NCI-H2029 treated with DMSO at 0.1 percent for 48 hours (cell line): ENCODE data around the gene FST.

Experiments
- DNase-seq: peaks from one replicate; lab custom pipeline; 2025; lab: John Stamatoyannopoulos, UW

Gene FST

DNA sequence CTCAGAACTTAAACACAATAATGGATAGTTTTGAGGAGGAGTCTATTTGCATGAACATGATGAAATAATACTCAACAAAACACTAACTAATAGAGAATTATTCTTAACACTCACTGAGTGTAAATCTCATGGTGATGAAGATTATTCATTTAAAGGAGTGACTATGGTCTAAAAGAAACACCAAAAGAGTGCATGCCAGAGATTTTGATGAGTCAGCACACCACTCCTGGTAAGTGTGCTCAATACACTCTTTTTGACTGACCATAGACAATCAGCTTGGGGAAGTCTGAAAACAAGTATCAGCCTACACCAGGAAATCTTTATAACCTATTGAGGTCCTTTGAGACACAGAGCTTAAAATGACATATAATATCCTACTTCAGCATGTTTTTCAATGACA is 6.8 kb upstream of the FST start:
- DNase-seq: no peak

DNA sequence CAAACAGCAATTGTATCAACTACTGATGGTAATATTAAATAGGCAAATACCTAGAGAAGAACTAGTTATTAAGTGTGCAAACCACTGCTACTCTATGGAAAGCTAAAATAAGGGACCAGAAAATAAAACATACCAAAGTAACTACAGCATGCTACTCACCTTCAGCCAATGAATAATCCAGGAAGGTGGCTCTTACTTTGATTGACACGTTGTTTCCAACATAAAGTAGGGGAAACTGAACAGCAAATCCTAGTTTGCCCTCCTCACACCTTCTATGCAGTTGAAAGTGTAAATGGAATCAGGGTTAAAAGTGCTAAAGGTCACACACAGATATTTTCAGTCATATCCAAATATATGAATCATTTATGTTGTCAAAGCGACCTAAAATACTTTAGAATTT is 5.1 kb upstream of the FST start:
- DNase-seq: no peak

DNA sequence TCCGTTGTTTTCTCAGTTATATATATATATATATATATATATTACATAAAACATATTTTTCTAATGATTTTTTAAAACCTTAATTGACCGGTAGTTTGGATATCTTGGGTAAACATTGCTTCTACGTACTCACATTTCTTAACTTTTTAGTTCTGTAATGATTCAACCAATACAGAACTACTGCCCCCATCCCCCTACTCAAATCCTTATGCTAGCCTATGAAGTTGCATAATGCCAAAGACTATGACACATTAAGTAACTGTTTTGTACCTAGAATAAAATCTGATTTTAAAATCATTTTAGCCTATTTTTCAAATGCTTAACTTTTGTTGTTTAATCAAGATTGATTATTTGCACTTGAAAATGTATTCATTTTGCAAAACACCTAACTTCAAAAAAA is 4.4 kb upstream of the FST start:
- no peak for DNase-seq

DNA sequence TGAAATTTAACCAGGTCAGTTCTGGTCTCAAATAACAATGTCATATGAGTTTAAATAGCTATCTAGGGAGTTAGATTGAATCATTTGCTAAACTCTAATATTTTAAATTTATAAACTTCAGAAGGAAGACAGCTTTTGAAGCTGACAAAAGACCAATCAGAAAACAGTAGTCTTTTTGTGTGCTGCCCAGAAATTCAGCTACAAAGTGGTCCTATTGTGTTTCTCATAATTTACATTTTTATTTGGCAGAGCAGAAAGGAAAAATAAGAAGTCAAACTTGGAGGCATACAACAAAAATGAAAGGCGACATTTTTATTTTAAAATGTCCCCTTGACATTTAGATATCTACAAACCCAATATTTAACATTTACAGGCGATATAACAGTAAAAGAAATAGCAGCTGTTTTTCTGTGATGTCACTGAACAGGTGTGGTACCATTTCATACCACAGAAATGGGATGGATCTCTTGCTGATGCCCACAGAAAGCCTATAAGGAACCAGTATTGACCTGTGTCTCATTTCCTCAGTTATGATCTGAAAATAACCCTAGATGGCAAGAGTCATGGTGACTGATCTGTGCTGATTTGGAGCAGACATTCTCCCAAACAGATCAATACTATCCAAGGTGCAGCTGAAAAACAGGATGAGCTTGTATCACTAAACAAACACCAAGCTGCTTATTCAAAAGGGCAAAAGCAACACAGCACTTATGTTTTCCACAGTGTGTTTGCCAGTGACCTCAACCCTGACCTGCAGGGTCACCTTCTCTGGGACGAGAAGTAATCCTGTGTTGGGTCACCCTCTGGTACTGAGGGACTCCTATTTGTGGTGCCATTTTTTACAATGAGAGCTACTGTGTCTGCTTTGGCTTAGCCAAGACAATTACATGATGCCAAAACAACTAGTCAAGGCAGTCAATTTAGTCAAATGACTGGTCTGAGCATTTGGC is 3.6 kb upstream of the FST start:
- DNase-seq: peak; percentile 60

DNA sequence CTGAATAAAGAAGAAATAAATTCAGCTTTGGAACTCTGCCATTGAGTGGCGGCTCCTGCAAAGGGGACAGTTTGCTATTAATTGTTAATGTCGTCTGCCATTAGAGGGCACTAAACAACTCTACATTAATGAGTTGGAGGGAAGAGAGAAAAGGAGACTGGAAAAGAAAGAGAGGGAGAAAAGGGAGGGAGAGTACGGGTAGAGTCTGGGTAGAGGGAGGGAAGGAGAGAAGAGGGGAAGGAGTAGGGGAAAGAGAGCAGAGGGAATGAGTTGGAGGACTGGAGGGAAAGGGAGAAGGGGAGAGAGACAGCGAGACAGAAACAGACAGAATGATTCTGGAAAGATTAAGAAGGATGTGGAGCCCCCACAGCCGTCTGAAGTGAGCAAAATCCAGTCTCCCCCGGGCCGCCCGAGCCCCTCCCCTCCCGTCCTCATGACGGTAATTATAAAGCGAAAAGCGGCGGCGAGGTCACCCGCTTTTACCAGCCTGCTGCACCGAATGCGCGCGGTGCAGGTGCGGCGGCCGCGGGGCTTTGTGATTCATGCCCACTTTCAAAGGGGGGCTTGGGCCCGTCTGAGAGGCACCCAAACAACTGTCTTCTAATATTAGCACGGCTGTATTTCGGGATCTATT is 1.9 kb upstream of the FST start:
- peak; percentile 83 for DNase-seq

DNA sequence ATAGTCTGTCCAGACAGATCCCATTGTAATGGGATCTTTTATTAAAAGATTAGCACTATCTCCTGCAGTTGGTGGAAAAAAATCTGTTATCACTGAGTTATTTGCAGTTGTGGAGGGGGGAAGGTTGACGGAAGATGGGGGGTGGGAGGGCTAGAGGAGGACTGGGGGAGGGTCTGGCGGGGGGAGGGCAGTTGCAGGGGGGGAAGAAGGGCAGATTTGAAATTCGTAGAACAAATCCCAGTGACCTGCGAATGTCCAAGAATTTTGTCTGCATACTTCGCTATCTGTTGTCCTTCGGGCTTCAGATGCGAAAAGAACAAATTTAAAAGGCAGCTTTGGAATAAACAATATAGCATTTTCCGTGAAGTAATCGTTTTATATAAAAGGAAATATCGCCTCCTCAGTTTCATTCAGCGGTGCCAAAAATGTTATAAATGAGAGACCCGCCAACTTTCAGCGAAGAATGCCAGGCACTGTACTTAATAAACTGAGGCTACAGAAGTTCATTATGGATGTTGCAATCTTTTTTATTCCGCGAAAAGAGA is 1.3 kb upstream of the FST start:
- DNase-seq: no peak

DNA sequence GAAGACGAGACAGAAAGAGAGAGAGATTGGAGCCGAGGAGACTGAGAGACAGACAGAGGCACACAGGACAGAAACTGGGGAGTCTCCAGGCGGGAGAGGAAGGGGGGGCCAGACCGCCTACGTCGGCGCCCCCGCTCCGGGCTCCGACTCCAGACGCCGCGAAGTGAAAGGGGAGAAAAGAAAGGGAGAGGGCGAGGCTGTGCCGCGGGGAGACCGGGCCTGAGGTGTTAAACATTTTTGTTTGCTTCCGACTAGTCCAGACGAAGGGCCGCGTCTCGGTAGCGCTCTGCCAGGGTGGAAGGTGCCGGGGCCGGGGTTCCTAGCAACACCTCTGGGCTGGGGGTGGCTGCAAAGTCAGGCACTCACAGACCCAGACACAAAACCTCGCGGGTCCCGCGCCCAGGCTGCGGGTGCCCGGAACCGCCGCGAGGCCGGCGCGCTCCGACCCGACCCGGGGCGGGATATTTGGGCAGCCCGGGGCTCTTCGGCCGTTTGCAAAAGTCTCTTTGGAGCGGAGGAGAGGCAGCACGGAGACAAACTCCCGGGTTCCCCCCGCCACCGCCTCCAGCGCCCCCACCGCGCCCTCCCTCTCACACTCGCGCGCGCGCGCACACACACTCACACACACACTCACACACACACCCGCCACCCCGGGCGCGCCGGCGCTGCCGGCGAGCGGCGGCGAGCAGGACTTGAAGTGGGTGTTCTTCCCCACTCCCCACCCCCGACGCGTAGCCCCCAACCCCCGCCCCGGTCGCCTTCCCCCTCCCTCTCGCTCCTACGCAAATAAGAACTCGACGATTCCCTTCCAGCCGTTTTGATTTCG is 626 bp upstream of the FST start:
- DNase-seq: peak; percentile 47

DNA sequence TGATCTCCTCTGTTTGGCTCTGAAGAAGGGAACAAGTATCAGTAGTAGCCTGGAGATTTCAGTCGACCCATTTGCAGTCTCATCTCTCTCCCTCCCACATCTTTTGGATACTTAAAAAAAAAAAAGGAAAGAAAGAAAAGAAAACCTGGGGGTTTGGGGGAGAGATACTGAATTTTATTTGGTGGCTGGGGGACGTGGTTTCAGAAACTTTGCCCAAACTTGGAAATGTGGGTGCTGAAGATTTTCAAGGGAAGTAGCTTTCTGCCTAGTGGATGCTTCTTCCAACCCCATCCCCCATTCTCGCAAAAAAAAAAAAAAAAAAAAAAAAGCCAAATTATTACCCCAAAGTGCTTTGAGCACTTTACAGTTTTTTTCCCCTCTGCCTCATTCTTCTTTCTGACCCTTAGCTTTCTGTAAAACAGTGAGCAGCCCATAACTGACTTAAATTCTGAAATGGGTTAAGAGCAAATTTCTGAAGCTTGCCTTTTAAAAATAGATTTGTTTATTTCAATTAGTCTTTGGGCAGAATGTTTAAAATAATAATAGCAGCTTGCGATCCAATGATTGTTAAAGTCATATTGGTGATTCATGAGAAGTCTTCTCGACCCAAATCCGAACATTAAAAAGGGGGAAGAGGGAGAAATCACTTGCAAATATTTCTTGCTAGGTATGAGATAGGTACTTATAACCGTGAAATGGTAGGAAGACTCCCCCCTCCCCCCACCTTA is 894 bp downstream of the FST start:
- peak; percentile 72 for DNase-seq

DNA sequence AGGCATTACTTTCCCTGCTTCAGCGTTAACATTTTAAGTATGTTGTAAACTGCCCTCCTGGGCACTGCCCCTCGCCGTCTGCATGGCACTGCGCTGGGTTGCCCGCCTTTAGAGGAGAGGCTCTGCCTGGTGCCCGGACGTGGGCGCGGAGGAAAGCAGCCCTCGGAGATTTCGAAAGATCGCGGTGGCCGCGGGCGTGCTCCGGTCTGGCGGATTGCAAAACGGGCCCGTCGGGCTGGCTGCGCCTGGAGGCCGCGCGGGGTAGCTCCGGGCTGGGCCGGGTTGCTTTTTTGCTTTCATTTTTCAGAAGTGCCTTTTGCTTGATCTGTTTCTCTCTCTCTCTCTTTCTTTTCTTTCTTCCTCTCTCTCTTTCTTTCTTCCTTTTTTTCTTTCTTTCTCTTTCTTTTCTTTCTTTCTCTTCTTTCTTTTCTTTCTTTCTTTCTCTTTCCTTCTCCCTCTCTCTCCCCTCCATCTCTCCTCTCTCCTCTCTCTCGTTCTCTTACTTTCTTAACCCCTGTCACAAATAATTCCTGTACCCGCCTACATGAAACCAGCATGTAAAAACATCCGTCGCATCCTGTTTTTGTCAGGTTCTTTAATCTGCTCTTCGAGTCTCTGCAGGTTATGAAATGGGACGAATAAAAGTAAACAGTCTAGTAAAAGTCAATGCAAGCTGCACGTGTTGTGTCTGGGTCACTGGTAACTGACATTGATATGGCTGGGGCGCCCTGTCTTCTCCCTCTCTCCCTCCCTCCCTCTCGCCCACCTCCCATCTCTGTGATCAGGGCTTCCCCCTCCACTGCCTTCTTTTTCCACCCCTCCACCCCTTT is 1.7 kb downstream of the FST start:
- peak; percentile 72 for DNase-seq

DNA sequence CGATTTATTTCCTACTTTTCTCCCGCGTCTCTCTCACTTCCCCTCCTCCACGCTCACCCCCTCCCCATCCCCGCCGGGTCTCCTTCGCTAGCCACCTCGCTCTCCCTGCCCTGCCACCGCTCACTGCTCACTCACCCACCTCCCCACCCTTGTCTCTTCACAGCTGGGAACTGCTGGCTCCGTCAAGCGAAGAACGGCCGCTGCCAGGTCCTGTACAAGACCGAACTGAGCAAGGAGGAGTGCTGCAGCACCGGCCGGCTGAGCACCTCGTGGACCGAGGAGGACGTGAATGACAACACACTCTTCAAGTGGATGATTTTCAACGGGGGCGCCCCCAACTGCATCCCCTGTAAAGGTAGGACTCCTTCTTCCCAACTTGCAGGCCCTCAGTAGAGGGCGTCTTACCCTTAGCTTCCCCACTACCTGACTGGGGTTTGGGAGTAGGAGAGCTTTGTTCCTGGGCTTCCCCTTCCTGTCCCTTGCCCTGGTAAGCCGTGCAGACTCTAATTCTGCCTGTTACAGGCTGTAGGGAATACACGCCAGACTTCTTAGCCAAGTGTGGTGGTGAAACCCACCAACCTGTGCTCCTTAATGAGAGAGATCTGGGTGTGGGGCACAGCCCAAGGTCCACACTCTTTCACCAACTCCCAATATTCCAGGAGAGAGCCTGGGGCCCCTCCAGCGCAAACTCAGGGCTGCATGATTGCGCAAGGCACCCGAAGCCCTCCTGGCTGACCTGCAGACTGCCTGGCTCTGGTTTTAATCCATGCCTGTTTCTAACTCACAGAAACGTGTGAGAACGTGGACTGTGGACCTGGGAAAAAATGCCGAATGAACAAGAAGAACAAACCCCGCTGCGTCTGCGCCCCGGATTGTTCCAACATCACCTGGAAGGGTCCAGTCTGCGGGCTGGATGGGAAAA is 2.5 kb downstream of the FST start:
- DNase-seq: no peak

DNA sequence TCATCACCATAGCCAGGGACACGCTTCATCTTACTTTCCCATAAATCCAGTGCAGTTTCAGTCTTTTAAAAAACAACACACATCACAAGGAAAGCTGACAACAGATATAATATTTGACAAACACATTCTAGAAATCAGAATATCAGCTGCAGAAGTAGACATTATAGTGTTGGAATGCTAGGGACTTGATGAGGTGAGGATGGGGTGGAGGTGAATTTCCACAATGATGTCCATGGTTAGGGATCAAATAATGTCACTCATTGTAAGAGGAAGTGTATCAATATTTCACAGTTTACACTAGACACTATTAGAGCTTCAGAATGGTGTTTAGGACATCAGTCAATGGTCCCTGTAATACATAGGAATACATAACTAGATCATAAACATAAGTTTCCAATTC is 7.0 kb downstream of the FST start:
- DNase-seq: no peak

DNA sequence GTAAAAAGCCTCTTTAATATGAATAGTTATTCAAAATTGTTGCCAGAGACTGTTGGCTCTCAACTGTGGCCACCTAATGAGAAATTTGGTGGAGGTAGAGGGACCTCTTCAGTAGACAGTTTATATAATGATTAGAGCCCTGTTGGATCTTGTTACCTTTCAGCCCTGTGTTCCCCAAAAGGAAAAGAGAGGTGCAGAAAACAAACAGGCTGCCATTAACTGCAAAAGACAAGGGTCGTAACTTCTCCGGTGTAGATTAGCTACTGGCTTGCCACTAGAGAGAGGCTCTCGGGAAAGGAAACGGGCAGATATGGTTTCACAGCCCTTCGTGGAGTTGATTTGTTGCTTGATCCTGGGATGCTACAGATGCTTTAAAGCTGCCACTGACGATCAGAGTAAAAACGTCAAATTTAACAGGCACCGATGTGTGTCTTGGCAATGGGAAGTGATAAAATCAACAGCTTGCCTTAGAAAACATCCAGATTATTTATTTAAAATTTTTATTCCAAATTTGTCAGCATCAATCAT is 7.8 kb downstream of the FST start:
- no peak for DNase-seq

DNA sequence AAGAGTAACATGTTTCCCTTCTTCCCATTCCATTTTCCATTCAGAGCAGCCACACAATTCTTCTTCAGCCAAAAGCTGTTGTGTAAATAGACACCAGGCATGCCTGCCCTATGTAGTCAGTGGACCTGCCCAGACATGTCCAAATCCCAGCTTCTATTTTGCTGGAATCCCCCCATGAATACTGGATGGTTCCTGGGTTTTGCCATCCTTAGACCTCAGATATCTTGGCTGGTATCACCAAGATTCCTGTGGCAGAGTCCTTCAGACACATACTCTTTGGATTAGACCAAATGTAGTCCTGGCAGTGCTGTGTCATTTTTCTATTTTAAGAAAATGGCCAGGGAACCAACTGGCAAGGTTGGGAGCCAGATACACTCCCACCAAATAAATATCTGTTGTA is 10.3 kb downstream of the FST start:
- DNase-seq: no peak

DNA sequence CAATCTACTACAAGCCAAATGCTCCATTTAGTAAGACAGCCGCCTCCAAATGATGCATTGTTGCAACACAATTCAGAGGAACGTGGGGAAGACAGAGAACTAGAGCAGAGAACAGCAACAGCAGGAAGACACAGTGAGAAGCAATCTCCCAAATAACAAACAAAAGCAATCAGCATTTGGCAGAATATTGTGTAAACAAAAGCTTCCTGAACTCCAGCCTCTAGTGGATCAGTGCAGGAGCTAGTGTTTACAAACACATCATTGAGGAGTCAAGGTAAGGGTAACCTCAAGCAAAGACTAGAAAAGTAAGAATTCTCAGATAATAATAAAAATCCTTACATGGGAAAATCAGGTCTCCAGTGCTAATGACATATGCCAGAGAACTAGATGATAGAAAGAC is 20.6 kb downstream of the FST start:
- no peak for DNase-seq

DNA sequence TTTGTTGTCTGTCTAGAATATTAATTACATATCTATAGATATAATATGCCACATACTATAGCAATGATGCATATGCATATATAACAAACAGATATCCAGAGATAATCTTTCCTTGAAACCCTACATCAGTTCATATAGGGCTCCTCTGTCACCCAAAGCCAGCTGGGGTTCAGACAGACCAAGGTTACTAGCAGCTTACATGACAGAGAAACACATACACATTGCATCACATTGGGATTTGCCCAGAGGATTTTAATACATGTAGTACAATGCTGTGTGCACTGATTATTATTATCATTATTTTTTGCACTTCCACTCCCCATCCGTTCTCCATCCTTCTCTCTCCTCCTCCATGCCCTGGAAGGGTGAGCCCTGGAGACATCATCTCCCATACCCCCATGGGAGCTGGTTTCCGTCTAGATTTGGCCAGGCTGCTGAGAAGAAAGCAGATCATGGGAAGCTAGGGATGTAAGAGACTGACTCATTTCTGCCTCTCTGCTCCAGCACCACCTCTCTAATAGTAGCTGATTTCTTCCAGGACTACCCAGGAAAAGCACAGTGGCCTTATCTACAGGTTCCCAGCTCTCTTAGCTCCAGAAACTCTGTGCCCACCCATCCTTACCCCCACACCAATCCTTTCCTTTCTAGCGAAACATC is 23.3 kb downstream of the FST start:
- no peak for DNase-seq

DNA sequence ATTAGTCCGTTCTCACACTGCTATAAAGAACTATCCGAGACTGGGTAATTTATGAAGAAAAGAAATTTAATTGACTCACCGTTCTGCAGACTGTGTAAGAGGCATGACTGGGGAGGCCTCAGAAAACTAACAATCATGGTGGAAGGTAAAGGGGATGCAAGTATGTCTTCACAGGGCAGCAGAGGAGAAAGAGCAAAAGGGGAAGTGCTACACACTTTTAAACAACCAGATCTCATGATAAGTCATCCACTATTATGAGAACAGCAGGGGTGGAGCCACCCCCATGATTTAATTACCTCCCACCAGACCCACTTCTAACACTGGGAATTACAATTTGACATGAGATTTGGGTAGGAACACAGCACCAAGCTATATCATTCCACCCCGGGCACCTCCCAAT is 26.6 kb downstream of the FST start:
- no peak for DNase-seq

DNA sequence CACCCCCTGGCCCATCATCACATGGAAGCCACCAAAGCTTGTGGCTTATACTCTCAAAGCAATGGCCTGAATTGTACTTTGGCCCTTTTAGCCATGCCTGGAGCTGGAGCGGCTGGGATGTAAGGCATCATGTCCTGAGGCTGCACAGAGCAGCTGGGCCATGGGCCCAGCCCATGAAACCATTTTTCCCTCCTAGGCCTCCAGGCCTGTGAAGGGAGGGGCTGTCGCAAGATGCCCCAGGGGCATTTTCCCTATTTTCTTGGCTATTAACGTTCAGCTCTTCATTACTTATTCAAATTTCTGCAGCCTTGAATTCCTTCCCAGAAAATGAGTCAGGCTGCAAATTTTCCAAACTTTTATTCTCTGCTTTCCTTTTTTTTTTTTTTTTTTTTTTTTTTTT is 27.7 kb downstream of the FST start:
- no peak for DNase-seq

DNA sequence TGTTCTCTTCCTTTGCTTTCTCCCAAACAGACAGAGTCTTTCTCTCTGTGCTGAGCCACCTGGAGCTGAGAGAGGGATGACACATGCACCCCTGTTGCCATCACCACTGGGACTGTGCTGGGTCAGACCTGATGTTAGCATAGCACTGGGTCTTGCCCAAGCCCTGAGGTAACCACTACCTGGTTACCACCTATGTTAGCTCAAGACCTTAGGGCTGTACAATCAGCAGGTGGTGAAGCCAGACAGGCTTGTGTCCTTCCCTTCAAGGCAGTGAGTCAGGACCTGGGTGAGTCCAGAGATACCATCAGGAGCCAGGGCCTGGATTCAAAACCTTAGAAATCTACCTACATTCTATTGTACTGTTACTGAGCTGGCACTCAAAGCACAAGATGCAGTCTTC is 32.1 kb downstream of the FST start:
- DNase-seq: no peak

DNA sequence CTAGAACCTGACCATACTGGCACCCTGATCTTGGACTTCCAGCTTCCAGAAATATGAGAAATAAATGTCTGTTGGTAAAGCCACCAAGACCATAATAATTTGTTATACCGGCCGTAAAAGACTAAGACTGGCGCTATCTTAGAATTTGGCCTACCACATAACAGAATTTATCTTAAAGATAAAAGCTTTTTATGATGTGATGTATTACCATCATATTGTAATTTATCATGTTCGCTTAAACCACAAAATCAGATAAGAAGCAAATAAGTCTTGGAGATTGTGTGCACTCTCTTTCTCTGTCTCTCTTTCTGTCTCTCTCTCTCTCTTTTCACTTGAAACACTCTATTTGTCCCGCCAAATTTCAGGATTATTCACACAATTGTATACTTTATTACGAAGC is 35.6 kb downstream of the FST start:
- DNase-seq: no peak
